Stimulated activated CD8-positive, alpha-beta memory T cell treated with anti-CD3 and anti-CD28 coated beads, Interleukin-12 subunit alpha, Interleukin-12 subunit beta, amount 100 ng/mL, for 1 hour (primary cell): ENCODE measurements around the gene DCK.
"Not testable (repeated sequence)": the region's sequence is repeated elsewhere in the genome, so short reads cannot be mapped to it uniquely, and the experiment has no call there.

Source experiments
- DNase-seq: peaks from one replicate; pipeline ENCODE4 v3.0.0-alpha.2; 2020; ENCODE audit warnings: low read depth

DCK gene

DNA sequence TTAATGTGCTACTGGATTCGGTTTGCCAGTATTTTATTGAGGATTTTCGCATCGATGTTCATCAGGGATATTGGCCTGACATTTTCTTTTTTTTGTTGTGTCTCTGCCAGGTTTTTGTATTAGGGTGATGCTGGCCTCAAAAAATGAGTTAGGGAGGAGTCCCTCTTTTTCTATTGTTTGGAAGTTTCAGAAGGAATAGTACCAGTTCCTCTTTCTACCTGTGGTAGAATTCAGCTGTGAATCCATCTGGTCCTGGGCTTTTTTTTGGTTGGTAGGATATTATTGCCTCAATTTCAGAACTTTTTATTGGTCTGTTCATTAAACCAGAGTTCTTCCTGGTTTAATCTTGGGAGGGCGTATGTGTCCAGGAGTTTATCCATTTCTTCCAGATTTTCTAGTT is 7.9 kb downstream of the DCK start:
- DNase-seq: not testable (repeated sequence)

DNA sequence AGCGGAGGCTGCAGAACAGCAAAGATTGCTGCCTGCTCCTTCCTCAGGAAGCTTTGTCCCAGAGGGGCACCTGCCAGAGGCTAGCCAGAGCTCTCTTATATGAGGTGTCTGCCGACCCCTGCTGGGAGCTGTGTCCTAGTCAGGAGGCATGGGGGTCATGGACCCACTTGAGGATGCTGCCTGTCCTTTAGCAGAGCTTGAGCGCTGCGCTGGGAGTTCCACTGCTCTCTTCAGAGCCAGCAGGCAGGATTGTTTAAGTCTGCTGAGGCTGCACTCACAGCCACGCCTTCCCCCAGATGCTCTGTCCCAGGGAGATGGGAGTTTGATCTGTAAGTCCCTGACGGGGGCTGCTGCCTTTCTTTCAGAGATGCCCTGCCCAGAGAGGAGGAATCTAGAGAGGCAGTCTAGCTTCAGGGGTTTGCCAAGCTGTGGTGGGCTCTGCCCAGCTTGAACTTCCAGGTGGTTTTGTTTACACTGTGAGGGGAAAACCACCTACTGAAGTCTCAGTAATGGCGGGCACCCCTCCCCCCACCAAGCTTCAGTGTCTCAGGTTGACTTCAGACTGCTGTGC is 10.9 kb downstream of the DCK start:
- no peak for DNase-seq

DNA sequence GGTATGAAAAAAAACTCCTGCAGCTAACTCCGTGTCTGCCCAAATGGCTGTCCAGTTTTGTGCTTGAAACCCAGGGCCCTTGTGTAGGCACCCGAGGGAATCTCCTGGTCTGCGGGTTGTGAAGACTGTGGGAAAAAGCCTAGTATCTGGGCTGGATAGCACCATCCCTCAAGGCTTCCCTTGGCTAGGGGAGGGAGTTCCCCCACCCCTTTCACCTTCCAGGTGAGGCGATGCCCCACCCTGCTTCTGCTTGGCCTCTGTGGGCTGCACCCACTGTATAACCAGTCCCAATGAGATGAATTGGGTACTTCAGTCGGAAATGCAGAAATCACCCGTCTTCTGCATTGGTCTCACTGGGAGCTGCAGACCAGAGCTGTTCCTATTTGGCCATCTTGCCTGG is 11.6 kb downstream of the DCK start:
- DNase-seq: not testable (repeated sequence)

DNA sequence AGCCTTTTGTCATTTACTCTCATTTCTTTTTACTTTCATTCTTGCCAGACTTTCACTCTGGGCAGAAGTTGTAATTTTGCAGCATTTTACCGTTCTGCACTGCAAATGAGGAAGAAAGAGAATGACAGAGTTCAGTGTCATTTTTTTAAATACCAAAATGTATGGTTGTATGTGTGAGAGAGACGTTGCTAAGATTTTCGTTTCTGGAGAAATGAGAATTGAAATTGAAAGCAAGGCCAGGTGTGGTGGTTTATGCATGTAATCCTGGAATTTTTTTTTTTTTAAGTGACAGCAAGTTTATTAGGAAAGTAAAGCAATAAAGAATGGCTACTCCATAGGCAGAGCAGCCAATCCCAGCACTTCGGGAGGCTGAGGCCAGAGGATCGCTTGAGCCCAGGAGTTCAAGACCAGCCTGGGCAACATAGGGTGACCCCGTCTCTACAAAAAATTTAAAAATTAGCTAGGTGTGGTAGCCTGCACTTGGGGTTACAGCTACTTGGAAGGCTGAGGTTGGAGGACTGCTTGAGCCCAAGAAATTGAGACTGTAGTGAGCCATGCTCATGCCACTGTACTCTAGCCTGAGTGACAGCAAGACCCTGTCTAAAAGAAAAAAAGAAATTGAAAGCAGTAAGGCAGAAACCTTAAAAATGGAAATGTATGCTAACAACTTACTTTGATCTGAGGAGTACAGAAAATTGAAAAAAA is 12.9 kb downstream of the DCK start:
- DNase-seq: no peak

DNA sequence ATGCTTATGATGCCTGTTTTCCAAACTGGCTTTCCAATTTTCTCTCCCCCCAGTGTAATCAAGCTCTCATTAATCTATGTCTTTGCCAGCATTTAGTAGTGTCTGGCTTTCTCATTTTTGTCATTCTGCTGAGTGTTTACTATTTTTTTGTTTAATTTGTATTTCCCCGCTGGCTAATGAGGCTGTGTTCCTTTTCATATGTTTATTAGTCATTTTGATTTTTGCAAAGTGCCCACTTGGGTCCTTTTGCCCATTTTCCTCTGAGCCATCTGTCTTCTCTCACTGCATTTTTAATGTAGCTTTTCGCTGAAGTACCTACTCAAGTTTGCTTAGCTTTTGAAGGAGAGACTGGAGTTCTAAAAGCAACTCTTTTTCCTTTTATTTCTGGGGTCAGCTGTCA is 14.7 kb downstream of the DCK start:
- DNase-seq: no peak

DNA sequence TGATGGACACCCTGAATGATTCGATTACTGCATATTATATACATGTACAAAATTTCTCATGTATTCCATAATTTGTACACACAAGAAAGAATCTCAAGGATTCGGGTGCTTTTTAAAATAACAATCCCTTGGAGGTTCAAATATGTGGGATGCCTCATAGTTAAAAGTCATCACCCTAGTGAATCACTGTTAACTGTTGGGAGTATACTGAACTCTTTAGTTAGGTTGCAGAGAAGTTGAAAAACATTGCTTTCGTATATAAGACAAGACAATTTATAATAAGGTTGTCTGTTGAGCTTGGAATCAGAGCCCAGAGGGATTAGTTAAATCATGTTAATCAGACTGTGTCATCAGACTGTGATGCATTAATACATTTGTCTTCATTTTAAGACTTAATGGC is 15.6 kb downstream of the DCK start:
- DNase-seq: no peak

DNA sequence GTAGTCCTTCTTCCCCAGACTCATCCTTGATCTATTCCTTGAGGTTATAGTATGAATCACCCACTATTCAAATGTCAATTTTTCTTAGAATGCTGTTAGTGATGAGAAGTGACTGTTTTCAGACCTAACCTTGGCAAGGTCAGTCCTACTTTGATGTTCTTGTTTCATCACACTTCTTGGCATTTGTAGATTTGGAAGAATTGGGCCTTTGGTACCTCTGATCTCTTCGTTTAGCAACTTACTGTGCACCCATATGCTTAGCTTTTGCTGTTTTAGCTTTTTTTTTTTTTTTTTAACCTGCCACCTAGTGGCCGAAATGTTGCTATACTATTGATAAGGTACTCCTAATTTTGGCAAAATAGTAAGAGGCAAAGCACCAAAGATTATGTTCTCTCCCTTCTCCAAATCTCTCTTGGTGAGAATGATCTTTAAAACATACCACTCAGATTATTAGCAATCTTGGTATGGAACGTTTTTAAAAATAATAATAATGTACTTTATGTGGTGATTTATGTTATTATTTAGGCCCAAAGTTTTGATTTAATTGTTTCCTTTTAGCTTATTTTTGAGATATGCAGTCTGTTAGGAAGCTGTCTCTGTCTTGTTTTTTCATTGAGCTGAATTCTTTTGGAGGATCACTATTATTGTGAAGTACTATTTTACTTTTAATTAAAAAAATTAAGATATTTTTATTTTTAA is 16.6 kb downstream of the DCK start:
- no peak for DNase-seq

DNA sequence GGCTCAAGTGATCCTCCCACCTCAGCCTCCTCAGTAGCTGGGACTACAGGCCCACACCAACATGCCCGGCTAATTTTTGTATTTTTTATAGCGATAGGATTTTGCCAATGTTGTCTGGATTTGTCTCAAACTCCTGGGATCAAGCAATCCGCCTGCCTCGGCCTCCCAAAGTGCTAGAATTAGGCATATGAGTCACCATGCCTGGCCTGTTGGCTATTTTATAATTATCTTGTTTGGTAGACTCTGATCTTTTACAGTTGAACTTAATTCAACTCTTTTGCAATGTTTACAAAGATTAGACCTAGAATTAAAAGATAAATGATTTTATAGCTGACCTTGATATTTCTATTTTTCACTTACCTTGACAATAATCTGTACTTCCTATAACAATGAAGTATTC is 18.0 kb downstream of the DCK start:
- no peak for DNase-seq

DNA sequence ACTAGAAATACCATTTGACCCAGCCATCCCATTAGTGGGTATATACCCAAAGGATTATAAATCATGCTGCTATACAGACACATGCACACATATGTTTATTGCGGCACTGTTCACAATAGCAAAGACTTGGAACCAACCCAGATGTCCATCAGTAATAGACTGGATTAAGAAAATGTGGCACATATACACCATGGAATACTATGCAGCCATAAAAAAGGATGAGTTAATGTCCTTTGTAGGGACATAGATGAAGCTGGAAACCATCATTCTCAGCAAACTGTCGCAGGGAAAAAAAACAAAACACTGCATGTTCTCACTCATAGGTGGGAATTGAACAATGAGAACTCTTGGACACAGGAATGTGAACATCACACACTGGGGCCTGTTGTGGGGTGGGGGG is 23.9 kb downstream of the DCK start:
- DNase-seq: not testable (repeated sequence)

DNA sequence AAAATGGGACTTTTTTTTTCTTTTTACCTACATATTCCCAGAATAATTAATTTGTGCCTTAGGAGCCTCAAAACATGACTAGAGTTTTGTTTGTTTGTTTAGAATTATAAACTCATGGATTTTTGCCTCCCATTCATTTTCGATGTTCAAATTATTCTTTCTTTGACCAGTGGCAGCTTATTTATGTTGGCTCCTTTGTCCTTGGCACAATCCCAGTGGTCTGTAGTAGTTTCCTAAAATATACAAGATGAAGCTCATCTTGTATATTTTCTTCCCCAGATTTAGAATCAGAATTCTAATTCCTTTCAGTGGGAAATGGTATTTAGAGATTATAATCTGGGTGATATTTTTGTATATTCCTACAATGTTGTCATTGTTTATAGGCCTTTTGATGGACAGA is 27.2 kb downstream of the DCK start:
- no peak for DNase-seq

DNA sequence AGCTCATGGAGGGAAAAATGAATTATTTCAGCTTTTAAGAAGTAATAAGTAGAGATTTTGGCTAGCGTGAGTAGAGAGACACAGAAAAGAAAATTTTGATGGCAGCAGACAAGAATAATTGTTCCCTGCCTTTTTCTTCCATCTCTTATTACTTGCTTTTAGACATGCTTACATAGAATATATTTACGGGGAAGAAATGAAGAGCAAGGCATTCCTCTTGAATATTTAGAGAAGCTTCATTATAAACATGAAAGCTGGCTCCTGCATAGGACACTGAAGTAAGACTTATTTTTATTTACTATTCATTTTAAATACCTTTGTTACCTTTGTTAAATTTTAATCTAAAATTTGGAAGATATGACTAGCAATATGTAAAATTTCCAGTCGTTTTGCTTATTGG is 32.2 kb downstream of the DCK start:
- DNase-seq: no peak

DNA sequence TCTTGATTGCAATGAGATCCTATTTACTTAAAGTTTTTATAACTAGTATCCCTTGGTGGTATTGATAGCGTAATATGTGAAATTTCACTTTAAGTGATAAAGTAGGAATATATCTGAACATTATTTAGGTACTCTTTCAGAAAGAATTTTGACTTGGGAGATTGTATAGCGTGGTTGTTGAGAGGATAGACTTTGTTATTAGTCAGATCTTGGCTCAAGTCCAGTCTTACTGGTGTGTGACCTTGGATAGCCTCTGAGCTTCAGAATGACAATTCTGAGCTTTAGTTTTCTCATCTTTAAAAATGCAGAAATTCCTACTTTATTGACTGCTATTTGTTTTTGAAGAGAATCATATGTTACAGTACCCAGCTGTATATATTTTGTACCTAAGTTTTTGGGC is 32.6 kb downstream of the DCK start:
- DNase-seq: no peak

DNA sequence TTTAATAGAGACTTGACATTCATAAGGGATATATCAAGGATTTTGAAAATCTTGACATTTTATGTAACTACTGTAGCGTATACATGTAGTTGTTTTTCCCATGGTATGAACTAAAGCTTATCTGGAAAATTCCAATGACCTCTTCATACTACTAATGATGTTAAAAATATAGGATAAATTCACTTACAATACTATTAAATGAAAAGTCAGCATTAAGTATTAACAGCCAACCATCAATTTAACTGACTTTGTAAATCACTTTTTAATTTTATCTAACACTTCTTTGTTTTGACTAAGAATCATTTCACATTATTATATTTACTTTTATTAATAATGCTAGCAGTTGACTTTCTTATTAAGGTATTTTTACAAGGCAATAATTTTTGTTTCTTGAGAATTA is 34.2 kb downstream of the DCK start:
- no peak for DNase-seq

DNA sequence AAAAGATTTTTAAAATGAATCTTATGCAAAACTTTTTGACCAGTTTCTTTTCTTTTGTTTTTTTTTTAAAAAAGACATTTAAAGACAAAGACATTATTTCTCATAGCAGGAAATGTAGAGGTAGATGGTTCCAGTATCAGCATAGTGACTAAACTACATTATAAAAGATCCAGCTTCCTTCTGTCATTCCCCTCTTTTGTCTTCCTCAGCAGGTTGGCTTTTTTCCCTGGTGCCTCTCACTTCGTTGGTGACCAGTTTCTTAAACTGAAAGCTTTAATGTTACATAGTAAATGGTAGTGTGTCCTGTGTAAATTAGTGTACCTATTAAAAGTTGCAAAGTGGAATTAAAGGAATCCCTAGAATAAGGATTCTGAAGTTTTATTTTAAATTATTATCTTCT is 36.1 kb downstream of the DCK start:
- DNase-seq: no peak

DNA sequence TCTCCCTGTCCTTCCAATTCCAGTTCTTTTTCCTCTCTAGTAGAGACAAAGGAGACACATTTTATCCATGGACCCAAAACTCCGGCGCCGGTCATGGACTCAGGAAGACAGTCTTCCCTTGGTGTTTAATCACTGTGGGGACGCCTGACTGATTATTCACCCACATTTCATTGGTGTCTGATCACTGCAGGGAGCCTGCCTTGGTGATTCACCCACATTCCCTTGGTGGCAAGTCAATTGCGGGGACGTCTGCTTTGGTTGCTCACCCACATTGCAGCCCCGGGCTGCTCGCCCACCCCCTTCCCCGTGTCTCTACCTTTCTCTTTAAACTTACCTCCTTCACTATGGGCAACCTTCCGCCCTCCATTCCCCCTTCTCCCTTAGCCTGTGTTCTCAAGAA is 38.7 kb downstream of the DCK start:
- DNase-seq: not testable (repeated sequence)

DNA sequence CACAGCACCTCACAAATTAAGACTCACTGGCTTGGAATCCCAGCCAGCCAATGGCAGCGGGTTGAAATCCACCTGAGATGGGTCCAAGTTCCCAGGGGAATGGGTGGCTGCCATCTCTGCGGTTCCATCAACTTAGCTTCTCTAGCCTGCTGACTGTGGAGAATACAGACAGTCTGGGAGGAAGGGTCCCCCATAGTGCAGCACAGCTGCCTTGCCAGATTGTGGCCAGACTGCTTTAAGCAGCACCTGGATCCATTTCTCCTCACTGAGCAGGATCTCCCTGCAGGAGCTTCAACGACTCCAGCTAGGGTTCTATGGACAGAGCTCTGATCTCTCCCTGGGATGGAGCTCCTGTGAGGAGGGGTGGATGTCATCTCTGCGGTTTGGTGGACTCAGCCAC is 51.8 kb downstream of the DCK start:
- DNase-seq: no peak

DNA sequence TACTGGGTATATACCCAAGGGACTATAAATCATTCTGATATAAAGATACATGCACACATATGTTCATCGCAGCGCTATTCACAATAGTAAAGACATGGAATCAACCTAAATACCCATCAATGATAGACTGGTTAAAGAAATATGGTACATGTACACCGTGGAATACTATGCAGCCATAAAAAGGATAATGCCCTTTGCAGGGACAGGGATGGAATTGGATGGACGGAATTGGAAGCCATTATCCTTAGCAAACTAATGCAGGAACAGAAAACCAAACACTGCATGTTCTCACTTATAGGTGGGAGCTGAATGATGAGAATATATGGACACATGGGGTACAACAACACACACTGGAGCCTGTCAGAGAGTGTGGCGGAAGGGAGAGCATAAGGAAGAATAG is 55.9 kb downstream of the DCK start:
- no peak for DNase-seq

DNA sequence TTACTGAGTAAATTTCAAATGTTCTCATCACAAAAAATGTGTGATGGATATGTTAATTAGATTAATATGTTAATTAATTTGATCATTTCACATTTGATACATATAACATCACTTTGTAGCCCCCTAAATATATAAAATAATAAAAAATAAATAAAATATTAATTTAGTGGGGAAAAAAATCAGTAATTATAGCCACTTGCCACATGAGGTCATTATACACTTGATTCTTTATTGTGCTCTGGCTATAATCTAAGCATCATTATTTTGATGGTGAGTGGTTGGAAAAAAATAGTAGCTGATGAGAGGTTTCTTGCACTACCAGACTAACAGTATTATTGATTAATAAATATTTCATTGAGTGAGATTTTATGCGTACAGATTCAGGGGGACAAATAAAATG is 57.4 kb downstream of the DCK start:
- no peak for DNase-seq

DNA sequence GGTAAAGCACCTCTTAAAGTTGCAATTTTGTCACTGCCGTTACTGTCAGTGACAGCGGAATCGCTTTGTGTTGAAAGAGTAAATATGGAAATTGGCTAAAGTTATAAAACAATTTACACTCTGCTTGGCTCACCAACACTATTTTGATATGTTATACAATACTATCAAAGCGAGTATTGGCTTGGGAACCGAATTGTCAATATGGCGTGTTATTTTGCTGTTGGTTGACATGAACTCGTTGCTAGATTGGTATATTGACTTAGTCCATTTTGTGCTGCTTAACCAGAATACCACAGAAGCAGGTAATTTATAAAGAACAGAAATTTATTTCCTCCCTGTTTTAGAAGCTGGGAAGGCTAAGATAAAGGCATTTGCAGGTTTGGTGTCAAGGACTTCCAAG is 58.6 kb downstream of the DCK start:
- DNase-seq: no peak

DNA sequence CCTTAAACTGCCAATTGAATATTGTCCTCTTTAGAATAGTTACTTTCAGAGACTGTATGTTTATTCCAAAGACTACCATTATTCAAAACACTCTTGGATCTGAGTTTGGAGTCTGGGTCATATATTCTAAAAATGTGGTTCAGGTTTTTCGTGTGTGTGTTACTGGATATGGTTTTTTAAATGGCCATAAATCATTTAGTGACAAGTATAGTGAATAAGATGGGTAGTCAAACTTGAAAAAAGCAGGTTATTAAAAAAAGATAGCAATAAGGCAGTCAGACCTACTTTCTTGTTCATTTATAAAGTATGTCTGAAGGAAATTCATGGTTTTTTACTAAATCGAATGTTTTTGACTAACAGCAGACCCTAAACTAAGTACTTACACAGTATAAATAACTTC is 59.3 kb downstream of the DCK start:
- no peak for DNase-seq

DNA sequence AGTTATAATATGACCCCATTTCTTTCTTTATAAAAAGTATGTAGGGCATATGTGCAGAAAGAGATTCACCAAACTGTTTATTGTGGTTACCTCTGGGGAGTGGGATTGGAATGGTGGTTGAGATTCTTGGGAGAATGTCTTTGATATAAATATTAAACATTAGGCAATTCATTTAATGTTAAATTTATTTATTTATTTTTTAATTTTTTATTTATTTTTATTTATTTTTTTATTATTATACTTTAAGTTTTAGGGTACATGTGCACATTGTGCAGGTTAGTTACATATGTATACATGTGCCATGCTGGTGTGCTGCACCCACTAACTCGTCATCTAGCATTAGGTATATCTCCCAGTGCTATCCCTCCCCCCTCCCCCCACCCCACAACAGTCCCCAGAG is 60.2 kb downstream of the DCK start:
- DNase-seq: not testable (repeated sequence)

DNA sequence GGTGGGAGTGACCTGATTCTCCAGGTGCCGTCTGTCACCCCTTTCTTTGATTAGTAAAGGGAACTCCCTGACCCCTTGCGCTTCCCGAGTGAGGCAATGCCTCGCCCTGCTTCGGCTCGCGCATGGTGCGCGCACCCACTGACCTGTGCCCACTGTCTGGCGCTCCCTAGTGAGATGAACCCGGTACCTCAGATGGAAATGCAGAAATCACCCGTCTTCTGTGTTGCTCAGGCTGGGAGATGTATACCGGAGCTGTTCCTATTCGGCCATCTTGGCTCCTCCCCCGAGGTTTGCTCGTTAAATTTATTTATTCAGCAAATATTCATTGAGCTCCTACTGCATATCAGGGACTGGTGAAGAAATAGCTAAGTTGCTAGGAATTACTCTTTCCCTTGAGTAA is 66.1 kb downstream of the DCK start:
- not testable (repeated sequence) for DNase-seq

DNA sequence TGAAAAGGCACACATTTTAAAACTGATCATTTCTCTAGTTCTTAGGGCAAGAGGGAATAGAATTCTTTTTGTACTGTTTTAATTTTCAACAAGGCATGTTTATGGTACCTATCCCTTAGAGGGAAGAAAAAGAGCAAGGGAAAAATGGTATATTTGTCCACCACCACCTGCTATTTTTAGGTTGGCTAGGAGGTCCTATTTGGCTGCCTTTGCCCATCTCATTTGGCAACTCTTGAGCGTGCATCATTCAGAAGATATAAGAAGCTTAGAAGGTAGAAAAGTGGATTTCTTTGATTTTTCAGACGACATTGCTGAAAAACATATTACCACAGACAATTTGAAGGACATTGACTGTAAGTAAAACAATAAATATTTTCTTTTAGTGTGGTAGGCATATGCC is 69.0 kb downstream of the DCK start:
- DNase-seq: no peak

DNA sequence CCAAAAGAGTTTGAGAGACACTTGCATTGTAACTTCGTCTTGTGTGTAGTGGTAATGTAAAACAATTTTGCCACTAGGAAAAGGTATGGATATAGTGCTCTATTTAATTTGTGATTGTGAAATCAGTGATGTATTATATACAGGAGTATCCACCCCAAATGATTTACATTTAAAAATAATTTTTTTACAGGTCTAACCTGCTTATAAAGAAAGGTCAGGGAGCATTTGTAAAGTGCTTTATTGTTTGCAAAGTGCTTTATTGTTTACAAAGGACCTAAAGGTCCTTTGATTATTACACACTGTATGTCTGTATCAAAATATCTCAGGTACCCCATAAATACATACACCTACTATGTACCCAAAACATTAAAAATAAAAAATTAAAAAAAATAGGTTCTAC is 70.3 kb downstream of the DCK start:
- no peak for DNase-seq
